ENCODE data around the gene MCF2L.

Gene MCF2L

DNA sequence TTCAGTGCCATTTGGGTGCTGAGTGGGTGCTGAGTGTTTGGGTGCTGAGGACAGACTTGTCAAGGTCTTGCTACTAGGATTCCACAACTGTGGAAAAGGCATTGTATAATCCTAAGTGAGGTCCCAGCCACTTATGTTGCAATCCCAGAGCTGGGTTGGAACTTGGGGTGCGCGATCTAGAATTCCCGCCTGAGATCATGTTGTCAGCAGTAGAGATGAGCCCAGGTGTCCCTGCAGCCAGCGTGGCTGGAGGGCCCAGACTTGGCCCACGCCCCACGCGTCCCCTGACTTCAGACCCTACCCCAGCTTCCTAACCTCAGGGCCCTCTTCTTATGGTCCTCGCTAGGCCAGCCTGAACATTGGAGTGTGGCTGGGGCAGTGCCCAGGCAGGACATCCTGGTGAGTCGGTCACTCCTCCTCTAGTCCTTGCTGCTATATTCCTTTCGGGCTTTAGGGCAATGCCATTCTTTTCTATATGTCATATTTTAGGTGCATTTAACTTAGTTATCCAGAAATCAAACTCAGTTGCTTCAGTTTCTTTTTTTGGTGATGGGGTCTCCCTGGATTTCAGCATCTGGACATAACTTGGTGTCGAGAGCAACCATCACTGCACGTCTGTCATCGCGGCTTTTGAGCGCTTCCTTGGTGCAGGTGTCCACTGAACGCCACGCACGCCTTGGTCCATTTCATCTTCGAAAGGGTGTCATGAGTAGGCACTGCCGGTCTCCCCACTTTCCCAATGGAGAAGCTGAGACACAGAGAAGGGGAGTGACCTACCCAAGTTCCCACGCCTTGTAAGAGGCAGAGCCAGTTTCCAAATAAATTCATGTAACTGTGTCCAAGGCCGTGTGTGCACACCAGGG lies 90.2 kb downstream of the MCF2L start:
- H2AFZ ChIP-seq, result no peak overlapping the region
- no peaks in the 10 kb centered on the region for H3K27me3 ChIP-seq (ENCODE audit: control insufficient read depth, insufficient read depth, low read length)
- H3K4me3 ChIP-seq (ENCODE audit: low read depth, low read length), result no peak overlapping the region
- no peaks in the 10 kb centered on the region for H3K9me3 ChIP-seq (ENCODE audit: control insufficient read depth, low read length)
- no peak overlapping the region for H3K4me2 ChIP-seq (ENCODE audit: low read length)
- TF ChIP-seq, protein P1, sequence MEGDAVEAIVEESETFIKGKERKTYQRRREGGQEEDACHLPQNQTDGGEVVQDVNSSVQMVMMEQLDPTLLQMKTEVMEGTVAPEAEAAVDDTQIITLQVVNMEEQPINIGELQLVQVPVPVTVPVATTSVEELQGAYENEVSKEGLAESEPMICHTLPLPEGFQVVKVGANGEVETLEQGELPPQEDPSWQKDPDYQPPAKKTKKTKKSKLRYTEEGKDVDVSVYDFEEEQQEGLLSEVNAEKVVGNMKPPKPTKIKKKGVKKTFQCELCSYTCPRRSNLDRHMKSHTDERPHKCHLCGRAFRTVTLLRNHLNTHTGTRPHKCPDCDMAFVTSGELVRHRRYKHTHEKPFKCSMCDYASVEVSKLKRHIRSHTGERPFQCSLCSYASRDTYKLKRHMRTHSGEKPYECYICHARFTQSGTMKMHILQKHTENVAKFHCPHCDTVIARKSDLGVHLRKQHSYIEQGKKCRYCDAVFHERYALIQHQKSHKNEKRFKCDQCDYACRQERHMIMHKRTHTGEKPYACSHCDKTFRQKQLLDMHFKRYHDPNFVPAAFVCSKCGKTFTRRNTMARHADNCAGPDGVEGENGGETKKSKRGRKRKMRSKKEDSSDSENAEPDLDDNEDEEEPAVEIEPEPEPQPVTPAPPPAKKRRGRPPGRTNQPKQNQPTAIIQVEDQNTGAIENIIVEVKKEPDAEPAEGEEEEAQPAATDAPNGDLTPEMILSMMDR (IDR thresholded peaks at IDR 0.05), result no peak
- H3K79me2 ChIP-seq, result no peaks in the 10 kb centered on the region
- no peaks in the 10 kb centered on the region for H3K36me3 ChIP-seq (ENCODE audit: control insufficient read depth, insufficient read depth, low read length)
- H3K4me1 ChIP-seq, result peaks cover 3% of the 10 kb centered on the region
- H3K9ac ChIP-seq, result no peak overlapping the region
- no peak overlapping the region for H3K27ac ChIP-seq

DNA sequence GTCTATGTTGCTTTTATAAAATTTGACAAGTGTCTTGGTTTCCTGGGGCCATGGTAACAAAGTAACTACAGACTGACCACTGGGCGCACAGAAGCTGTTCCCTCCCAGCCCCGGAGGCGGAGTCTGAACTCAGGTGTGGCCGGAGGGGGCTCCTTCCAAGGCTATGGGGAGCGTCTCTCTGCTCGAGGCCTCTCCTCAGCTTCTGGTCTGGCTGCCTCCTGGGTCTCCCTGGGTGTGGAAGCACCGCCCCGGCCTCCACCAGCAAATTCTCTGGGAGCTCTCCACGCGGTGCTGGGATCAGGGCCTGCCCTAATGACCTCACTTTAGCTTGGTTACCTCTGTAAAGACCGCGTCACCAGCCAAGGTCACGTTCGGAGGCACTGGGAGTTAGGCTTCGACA lies 90.9 kb downstream of the MCF2L start:
- no peaks in the 10 kb centered on the region for H3K27me3 ChIP-seq (ENCODE audit: control insufficient read depth, insufficient read depth, low read length)
- H3K79me2 ChIP-seq, result no peaks in the 10 kb centered on the region
- peaks cover 3% of the 10 kb centered on the region for H3K4me1 ChIP-seq
- TF ChIP-seq, protein P1 (IDR thresholded peaks at IDR 0.05), result no peak
- H2AFZ ChIP-seq, result no peak overlapping the region
- no peaks in the 10 kb centered on the region for H3K9me3 ChIP-seq (ENCODE audit: control insufficient read depth, low read length)
- no peak overlapping the region for H3K4me2 ChIP-seq (ENCODE audit: low read length)
- H3K27ac ChIP-seq, result no peak overlapping the region
- H3K36me3 ChIP-seq (ENCODE audit: control insufficient read depth, insufficient read depth, low read length), result no peaks in the 10 kb centered on the region
- no peak overlapping the region for H3K4me3 ChIP-seq (ENCODE audit: low read depth, low read length)
- no peak overlapping the region for H3K9ac ChIP-seq

DNA sequence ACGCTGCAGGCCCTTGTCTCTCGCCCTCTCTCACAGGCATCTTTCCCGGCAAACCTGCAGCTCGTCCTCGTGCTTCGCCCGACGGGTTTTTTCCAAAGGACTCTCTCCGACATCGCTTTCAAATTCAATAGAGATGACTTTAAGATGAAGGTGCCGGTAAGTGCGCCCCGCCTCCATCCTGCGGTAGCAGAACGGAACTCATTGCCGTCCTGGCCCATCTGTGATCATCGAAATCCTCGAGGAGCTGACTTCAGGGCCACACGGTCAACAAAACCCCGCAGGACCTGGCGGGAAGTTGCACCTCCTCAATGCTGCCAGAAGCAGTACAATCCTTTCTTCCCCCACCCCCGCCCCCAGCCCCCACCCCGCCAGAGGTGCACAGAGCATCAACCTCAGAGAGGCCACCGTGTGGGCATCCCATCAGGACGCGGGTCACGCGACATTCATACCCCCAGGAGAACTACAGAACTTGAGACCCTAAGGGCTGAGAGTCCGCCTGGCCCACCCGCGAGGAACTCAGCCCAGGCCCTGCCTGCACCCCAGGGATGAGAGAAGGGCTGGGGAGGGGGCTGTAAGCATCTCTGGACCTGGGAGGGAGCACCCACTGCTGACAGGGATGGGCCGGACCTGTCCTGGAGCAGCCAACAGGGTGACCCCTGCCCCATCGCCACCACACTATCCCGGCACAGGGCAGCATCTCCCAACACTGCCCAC lies 91.7 kb downstream of the MCF2L start:
- Histone ChIP-seq H3K9ac (no peak overlapping the region), H3K79me2 (no peaks in the 10 kb centered on the region), H3K4me3 (ENCODE audit: low read depth, low read length) (no peak overlapping the region), H2AFZ (no peak overlapping the region), H3K4me1 (no peaks in the 10 kb centered on the region), H3K9me3 (ENCODE audit: control insufficient read depth, low read length) (no peaks in the 10 kb centered on the region), H3K36me3 (ENCODE audit: control insufficient read depth, insufficient read depth, low read length) (no peaks in the 10 kb centered on the region), H3K4me2 (ENCODE audit: low read length) (no peak overlapping the region), H3K27ac (no peak overlapping the region), H3K27me3 (ENCODE audit: control insufficient read depth, insufficient read depth, low read length) (no peaks in the 10 kb centered on the region)
- TF ChIP-seq, protein P1 (IDR thresholded peaks at IDR 0.05), result no peak

DNA sequence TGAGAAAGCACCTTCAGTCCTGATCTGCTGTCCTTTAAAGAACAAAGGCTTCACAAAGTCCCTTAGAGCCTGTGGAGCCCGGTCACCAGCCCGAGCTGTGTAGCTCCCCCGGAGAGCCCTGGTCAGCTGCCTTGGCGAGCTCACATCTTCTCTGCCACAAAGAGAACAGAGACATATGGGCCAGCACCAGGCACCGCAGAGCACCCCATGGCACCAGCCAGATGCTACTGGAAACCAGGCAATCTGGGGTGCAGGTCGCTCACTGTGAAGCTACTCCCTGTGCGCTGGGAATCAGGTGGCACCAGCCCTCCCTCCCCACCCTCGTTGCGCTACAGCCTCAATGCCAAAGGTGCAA lies 92.2 kb downstream of the MCF2L start:
- Histone ChIP-seq H3K4me3 (ENCODE audit: low read depth, low read length) (no peak overlapping the region), H3K79me2 (no peaks in the 10 kb centered on the region), H3K36me3 (ENCODE audit: control insufficient read depth, insufficient read depth, low read length) (no peaks in the 10 kb centered on the region), H3K27me3 (ENCODE audit: control insufficient read depth, insufficient read depth, low read length) (no peaks in the 10 kb centered on the region), H3K27ac (no peak overlapping the region), H3K4me2 (ENCODE audit: low read length) (no peak overlapping the region), H2AFZ (no peak overlapping the region), H3K4me1 (no peaks in the 10 kb centered on the region), H3K9me3 (ENCODE audit: control insufficient read depth, low read length) (no peaks in the 10 kb centered on the region), H3K9ac (no peak overlapping the region)
- TF ChIP-seq, protein P1 (IDR thresholded peaks at IDR 0.05), result no peak

Data from parathyroid adenoma (tissue), 2 donors.